HG02840 (cell line): ENCODE results near the gene DDI1.

Experiments
- ATAC-seq: cut with Tn5 transposase; IDR thresholded peaks from one replicate; pipeline ENCODE4 v1.9.1; 2021; ENCODE audit warnings: mild to moderate bottlenecking, moderate library complexity, moderate number of reproducible peaks; ENCODE audit not compliant: unreplicated experiment, low FRiP score

The DDI1 gene

DNA sequence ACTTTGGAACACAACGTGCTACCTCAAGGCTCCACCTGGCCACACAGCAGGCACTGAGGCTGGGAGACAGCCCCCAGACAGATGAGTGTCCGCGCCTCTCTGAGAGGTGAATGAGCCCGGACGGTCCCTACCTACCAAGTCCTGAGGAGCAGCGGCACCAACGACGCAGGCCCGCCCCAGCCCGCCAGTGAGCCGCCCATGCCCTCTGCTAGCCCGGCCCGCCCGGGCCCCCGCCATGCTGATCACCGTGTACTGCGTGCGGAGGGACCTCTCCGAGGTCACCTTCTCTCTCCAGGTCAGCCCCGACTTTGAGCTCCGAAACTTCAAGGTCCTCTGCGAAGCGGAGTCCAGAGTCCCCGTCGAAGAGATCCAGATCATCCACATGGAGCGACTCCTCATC lies at the start of gene DDI1:
TSS of gene DDI1 (plus strand) at position 53 of the 400 bp plus-strand sequence. CDS start at position 236, 183 bp downstream.
- ATAC-seq, result no peak

DNA sequence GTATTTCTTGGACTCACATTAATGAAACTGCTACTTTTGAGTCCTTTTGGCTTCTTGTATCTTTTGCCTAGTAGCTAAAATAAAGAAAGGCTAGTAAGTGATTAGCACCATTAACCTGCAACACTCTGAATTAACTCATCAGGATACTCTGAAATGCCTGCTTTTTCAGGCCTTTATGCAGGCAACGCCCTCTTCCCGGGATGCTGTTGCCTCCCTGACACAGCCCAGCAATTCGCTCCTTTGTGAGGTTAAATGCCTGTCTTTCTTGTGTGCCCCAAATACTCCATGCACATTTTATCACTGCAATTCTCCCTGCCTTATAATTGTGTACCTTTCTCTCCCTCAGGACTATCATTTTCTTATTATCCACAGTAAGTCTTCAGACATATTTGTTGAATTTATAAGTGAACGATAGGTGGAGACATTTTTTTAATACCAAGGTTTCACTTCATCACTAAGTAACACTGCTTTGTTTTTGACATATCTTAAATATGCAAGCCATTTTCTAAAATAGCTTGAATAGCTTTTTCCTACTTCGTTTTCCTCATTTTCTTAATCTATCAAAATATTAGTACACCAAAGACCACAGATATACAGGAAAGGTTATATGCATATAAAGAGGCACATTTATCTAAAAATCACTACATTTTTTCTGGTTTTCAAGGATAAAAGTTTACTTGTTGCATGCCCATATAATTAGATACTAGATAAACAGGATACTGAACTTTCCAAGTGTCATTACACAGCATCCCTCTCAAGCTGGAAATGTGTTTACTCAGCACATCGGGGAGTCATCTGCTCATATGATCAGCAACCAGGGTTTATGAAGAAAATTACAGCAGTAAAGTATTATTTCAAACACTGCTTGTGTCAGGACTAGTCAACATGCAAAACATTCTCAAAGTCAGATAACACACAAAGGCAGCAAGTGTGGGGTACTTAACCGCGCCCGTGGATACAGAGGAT lies 48.5 kb upstream of the DDI1 start:
- ATAC-seq, result no peak

DNA sequence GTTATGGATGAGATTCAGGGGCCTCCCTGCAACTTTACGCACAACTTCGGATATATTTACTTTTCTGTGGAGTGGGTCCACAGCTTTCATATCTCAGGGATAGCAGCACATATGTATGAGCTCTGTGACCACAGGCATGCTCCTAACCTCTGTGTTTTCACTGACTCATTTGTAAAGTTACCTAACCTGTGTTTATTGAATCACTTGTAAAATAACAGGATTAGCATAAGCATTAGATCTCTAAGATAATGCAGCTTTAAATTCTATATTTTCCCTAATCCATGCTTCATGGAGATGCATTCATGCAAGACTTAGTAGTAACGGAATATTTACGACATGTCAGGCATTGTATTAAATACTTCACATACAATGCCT lies 47.9 kb upstream of the DDI1 start:
- no peak for ATAC-seq

DNA sequence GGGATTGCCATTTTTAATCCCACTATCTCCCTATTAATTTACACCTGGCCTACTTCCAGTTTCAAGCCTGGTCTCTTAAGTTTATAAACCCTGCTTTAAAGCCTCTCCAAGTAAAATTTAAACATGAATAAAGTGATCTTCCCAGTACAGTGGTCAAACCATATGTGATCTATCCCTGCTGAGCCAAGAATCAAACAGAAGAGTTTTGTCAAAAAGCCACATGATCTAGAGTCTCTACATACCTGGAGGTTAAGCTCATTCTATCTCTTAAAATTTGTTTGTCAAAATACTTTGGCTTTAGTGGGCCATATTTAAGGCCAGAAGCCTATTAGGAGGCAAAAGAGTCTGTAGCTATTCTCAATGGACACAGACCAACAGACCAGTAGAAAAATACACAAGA lies 42.9 kb upstream of the DDI1 start:
- ATAC-seq, result no peak

DNA sequence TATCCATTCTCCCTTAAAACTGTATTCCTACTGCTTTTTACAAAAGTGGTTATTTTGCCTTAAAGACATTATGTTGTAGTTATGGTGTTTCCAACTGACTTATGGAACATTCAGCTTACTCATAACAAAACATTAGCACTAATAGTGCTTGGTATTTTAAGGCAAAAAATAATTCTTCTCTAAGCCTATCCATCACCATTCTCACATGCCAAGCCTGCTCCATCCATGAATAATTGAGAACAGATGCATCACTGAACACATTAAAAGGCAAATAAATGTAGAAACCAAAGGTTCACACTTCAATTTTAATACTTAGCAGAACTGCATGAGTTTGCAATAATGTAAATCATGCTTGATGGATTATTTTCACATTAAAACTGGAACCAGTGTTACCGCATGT lies 42.3 kb upstream of the DDI1 start:
- no peak for ATAC-seq

DNA sequence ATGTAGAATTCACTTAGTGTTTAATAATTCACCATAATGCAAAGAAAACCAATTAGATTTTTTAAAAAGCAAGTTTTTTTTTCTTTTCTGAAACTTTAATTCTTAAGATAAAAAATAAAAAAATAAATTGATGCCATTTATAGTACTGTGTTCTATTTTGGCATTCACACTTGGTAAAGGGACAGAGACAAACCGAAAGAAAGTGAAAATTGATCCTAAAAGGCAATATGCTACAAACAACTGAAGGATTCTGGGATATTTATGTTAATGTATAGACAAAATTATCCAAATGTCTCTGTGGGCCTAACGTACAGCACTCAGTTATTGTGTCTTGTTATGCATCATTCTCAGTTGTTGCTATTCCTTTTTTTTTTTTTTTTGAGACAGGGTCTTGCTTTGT lies 41.9 kb upstream of the DDI1 start:
- ATAC-seq, result no peak

DNA sequence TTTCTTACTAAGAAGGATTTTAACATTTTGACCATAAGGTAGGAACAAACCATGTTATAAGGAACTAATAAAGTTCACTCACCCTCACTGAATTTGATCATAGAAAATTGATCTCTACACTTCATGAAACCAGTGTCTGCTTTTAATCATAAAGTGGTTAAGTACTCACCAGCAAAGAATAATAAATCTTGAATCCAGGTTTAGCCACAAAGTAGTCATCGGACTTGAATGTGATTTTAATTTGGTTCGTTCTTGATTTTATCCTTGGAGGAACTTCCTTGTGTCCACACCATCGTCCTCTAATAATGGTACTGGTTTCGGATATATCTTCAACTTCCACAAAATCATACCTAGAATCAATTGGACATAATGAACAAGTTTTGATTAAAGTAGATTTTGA lies 40.5 kb upstream of the DDI1 start:
- no peak for ATAC-seq

DNA sequence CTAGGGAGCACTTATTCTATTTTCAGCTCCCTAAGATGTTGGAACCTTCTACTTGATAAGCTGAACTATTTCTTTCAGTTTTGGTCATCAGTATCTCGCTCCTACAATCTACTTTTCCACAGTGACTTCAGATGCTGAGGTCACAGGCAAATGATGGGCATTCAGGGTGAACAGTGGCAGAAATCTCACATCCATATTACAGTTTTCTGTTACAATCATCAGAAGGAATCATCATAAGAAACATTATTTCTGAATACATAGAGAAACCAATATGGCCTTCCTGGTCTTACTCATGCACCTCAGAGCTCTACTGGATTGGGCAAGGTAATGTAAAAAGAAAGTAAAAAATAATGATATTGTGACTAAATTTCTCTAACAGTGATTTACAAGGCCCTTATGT lies 39.4 kb upstream of the DDI1 start:
- ATAC-seq, result peak; percentile 81

DNA sequence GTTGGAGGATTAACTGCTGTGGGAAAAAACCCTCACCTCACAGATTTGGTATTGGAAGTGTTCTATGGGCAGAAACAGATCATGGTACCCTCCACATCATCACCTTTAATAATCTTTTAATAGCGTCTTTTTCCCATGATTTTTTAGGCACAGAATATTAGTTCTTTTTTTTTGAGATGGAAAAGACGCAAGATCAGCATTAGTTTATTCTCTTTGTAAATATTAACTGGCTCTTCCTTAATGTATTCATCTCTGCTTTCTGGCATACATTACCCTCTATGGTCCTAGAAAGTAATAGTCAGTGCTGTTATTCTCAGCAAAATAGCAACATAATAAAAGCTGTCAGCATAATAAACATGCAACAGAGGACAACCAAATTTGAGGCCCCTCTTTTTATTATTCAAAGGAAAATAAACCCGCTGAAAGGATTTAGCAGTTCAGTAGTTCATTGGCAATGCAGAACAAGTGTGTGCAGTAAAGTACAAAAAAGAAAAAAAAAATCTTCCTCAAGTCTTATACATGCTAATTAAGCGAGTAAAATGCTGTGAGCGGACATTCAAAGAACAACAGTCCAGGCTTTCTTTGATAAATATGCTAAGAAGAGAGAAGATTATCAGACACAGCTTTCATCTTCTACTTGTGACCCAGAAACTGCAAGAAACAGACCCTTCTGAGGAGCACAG lies 37.5 kb upstream of the DDI1 start:
- ATAC-seq, result no peak

DNA sequence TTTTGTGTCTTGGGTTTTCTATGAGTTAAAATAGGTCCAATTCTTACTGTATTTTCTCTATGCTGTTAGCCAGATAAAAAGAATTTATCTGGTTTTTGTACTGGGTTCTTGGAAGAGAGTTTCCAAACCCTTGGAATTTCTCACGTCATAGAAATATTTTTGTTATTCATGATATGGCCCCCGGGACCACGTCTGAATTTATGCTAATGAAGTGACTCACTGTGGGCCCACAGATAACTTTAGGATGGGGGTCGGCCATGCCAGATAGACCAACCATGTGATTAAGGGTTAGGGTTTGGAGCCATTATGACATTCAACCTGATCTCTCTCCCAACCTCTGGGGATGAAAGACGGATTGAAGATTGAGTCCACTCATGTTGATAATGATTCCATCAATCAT lies 35.6 kb upstream of the DDI1 start:
- ATAC-seq, result no peak

DNA sequence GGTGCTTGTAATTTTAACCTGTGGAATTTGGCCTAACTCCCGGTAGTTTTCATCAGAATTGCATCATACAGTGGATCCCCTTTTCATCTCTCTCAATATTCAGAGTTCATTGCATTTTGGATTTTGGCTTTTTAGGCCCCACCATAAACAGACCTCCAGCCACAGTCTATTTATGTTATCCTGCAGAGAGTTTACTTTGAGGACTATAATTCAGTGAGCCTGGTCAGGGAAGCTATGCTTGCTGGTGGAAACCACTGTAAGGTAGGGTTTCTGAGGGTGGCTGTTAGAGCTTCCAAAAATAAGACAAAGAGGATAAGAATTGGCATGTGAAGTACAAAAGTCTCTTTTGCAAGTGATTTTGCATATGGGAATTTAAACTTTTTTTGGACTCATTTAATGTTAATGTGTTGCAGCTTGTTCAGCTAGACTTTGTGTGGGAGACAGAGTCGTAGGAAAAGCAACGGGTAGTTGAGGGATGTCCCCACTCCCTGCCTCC lies 34.8 kb upstream of the DDI1 start:
- ATAC-seq, result no peak

DNA sequence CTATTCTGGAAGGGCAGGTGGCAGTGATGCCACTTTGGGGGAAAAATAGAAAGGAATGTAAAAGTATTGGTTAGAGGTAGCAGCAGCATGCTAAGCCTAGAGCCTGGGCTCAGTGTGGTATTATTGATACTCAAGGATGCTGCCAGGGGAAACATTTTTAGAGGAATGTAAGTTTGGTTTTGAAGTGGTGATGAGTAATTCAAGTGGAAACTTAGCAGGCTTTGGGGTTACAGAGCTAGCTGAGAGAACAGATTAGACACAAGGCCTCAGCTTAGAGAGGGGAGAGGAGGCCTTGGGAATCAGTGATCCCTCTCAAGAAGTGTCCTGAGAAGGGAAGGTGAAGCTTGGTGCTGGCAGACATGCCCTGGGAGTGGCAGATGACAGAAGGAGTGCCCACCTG lies 32.9 kb upstream of the DDI1 start:
- ATAC-seq, result no peak

DNA sequence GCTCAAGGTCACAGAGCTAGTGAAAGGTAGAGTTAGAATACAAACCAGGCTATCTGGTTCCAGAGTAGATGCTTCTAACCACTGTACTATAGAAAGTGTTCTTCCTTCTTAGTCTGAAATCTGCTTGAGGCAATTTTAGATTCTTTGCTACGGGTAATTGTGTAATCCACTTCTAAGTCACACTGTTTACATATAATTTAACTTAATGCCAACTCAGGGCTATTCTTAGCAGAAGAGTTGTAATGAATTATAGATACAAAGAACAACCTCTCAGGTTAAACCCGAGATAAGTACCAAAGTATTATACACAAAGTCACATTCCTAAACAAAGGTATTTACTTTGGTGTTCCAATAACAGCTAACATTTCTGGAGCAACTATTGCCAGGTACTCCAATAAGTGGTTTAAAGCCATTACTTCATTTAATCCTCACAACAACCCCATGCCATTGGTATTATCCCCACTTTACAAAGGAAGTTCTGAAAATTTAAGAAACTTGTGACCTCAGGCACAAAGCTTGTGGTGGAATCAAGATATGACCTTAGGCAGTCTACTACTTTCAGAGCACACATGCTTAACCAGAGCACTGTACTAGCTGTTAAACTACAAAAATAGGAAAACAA lies 31.1 kb upstream of the DDI1 start:
- ATAC-seq, result no peak

DNA sequence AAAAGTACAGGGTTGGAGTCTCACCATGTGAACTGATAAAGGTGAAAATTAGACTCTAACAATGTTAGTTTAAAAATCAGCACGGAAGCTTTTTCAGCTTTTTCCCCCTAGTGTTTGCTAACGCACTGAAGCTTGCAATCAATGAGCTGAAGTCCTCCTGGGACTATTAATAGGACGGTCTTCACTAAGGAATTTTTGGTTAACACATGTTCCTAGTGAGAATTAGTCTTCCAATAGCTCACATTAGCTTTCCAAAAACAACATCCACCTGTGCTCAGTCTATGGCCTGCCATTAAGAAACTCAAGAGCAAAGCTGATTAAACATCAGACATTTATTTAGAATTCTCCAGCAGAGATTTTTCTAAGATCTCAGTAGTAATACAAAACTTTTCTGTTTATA lies 26.7 kb upstream of the DDI1 start:
- no peak for ATAC-seq

DNA sequence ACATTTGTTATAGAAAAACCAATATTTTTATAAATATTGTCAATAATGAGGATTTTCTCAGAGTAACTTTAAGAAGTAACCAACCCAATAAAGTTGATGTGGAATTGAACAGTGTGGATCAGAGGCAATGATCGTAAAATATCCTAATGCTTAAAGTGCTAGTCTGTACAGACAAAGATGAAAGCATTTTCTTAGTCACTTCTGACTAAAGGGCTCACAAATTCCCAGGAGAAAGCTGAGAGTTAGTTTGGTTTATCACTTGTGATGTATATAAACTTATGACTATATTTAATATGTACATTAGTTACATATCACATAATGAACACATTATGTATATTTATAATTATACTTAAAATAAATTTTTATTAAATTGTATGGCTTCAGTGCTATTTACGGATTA lies 25.4 kb upstream of the DDI1 start:
- no peak for ATAC-seq

DNA sequence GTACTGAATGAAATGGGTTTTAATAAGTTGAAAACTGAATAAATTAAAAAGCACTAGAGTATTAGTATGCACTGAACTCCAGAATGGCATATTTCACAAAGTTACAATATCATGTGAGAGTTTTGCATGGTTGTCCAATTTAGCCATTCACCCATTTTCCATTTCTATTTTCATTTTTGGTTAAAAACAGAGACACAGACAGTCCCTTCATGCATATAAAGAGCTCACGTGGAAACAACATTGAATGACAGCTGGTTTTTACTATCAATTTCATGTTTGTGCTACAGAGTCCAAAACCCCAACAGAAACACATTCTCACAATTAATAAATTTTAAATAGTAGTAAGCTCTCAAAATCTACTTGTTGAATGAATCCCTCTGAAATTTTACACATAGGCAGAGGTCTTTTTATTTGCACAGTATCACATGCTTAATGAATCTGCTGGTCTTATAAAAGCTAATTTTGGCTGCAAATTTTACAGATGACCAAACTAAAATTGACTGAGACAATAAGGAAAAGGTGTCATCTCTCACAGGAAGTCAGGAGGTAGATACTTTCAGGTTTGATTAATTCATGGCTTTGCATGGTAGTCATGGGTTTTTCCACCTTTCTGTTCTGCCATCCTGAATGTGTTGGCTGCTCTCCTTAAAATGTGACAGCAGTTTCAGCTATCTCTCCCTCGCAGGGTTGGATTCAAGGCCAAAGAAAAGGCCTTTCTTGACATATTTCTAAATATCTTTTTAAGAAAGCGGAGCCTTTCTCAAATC lies 20.6 kb upstream of the DDI1 start:
- ATAC-seq, result peak; percentile 93

DNA sequence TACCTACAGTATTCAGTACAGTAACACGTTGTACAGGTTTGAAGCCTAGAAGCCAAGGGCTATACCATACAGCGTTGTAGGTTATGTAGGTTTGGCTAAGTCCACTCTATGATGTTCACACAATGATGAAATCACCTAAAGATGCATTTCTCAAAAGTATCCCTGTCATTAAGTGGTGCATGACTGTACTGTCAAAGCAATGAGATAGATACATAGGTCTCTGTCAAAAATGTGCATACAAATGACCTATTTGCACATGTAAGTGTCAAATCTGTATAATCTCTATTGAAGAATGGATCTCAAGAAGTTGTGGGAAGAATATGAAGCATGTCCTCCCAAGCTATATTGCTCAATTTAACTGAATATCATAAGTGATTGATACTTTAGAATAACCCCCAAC lies 11.9 kb upstream of the DDI1 start:
- no peak for ATAC-seq

DNA sequence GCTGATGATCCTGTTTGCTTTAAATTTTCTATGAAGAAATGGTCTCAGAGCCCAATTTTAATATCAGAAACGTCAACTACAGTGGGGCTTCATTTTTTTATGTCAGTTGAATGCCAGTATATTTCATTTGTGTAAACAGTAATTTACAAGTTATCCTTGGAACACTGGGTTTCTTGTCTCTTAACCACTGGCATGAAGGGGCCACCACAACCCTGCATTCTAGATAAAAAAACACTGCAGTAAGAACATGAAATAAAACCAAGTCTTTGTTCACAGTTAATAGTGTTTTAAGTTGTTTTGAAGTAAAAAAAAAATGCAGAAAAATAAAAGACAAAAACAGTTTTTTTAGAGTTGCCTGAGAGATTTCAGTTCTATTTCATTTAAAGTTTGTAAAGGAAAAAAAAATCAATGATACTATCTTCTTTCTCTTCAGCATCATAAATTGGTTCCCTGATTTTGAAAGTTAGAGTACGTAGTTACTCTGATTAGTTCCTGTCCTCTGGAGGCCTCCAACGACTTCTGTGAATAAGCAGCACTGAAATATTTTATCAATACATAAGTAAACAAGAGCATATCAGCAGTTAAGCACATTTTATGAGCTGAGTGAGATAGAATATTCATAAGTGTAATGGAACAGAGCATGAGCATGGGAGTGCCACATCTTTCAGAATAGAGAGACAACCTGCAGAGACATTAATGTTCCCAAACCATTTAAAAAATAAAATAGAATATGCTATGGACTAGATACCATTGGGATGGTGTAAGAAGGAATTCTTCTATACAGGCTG lies 7.8 kb upstream of the DDI1 start:
- no peak for ATAC-seq

DNA sequence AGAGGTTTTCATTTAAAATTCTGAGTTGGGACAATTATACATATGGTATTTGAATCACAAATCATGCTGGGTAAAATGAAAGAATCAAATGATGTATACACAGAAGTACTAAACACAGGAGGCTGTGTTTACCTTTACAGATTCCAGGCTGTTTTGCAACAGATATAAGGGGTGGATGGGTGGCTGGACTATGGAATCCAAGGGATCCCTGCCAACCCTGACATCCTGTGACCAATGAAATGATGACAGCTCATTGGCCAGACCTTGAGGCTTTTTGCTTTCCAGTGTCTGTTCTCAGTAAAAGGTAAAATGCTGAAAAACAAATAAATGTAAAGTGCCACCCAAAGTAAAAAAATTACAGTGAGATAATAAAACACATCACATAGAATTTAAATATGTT lies 3.3 kb upstream of the DDI1 start:
- ATAC-seq, result no peak

DNA sequence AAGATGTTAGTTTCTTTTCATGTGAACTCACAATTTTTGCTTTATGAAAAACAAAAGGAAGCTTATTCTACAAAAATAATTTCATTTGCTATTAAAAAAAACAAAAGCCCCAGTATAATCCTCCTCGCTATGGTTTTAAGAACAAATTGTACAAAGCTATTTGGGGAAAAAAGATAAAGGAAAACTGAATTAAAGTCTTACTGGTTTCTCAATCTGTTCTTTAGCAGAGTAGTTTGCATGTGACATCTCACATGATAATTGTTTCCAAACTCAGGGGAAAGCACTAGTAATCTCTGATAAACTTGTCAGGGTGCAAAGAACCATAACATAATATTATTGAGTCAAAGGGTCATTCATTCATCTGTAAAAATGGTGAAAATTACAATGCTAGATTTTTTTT lies 2.9 kb upstream of the DDI1 start:
- ATAC-seq, result no peak
